Measurements from ENCODE around the gene RIN2.
A peak's percentile ranks its signal among the peaks of the same experiment; 100 is the strongest.
"Not testable (repeated sequence)": the region's sequence is repeated elsewhere in the genome, so short reads cannot be mapped to it uniquely, and the experiment has no call there.

The RIN2 gene

DNA sequence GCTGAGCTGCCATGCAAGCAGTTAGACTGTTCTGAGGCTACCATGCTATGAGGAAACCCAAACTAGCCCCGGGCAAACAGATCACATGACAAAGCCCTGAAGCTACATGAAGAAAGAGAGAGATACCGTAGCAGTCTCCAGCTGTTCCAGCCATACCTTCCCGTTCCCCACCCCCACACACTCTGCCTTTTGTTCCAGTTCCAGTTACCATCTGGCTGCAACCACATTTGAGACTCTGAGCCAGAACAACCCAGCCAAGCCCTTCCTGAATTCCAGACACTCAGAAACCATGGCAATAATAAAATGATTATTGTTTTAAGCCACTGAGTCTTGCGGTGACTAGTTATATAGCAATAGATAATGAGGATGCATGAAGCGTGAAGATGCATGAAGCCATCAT is 28.3 kb downstream of the RIN2 start:
- DNase-seq, result peak in 4 of 56 donors; percentile 10 to 17 (median 11)

DNA sequence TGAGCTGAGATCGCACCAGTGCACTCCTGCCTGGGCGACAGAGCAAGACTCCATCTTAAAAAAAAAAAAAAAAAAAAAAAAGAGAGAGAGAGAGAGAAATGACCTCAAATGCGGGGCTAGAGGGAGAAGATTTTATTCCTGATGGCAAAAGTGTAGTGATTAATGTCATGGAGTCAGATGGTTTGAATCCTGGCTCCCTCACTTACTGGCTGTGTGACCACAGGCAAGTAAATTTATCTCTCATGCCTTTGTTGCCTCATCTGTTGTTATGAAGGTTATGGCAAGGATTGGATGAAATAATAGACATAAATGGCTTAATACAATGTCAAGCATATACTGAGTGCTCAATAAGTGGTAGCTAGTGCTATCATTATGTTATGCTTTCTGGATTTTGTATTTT is 29.3 kb downstream of the RIN2 start:
- no peak for DNase-seq

DNA sequence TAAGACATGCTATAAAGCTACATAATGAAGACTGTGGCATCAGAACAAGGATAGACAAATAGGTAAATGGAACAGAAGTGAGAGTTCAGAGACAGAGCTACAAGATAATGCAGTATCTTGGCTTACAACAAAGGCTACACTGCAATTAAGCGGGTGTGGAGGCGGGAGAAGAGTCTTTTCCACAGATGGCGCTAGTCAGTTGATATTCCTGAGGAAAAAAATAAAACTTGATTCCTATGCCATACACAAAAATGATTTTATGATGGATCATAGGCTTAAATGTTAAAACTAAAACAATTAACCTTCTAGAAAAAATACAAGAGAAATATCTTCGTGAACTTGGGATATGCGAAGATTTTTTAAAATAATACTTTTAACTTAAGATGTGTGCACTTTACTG is 31.0 kb downstream of the RIN2 start:
- no peak for DNase-seq

- no peak for DNase-seq
Observed at GRCh38 chr20:19789446-19789845, 31.4 kb downstream of the RIN2 start.

DNA sequence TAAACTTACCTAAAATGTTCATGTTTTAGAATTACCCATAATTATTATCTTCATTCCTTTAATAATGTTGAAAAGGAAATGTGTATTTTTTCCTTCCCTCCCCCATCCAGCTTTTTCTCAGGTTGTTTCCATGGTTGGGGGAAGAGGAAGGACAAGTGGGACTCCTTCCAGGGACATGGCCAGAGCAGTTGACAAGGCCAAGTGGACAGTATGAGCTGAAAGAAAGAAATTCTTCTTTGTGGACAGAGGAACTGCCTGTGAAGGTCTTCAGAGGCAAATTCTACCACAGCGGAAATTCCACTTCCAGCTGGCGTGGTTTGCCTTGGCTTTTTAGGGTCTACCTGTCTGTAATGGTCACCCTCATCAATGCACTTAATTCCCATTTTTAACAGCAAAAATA is 33.8 kb downstream of the RIN2 start:
- no peak for DNase-seq

- DNase-seq, result no peak
Observed at GRCh38 chr20:19793716-19794115, 35.7 kb downstream of the RIN2 start.

GRCh38 chr20:19794941-19795340 is 36.9 kb downstream of the RIN2 start:
- no peak for DNase-seq

DNA sequence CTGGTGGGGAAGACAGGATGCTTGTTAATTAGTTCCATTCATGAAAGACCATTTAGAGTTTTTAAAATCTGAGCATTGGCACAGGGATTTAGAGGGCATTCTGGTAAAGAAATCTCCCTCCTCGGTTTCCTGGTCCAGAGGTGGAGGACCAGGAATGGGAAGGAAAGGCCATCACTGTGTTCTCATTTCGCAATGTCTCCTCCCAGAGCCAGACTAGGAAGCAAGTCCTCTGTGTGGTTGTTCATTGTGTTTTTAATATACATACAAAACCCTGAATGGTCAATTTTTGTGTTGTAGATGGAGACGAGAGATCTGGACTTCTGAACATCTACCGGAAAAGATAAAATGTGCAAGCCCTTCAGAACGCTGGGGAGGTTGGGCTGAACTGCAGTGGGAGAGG is 41.3 kb downstream of the RIN2 start:
- DNase-seq, result no peak

DNA sequence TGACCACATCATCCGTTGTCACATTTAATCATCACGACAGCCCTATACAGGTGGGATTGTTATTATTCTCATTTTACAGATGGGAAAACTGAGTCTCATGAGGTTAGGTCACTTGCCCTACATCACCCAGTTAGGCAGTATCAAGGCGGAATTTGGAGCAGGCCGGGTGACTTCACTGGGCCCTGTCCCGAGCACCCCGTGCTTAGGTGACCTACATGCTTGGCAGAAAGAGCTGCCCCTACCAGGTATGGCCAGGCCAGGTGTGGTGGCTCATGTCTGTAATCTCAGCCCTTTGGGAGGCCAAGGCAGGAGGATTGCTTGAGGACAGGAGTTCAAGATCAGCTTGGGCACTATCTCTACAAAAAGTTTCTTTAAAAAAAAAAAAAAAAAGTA is 44.0 kb downstream of the RIN2 start:
- DNase-seq, result no peak

GRCh38 chr20:19802492-19803158 is 44.6 kb downstream of the RIN2 start:
- DNase-seq, result no peak

- DNase-seq, result not testable (repeated sequence)
Observed at GRCh38 chr20:19806276-19806675, 48.2 kb downstream of the RIN2 start.

- DNase-seq, result no peak
Observed at GRCh38 chr20:19806806-19807190, 48.7 kb downstream of the RIN2 start.

DNA sequence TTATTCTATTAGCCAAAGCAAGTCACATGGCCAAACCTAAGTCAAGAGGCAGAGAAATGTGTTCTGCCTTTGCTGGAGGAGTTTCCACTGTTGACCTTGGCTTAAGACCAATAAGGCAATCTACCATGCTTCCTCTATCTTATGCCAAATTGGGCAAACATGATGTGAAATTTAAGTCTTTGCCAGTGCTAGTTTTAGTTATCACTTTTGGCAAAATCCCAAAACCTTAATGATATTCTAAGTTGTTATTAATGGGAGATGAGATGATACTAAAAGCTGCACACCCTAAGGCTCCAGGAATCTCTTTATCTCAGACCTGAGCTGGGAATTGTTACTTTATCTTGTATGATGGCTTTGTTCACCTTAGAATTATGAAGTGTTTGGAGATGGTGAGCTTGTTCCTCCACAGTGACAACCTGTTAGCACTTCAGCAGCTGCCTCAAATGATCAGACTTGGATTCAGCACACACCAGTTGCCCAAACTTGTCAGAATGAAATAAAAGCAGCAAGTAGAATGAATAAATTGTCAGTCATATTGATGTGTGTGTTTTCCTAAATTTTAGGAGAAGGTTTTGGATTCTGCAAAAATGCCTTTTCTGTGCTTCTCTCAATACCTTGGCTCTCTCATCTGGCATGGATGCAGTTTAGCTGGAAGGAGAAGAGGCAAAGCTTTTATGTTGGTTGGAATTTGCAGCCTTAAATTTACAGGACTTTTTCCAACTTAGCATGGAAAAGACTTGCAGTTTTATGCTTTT is 49.3 kb downstream of the RIN2 start:
- DNase-seq, result no peak

All from nucleus accumbens (tissue), 56 donors.